Measurements from ENCODE around the gene COL4A1.

DNA sequence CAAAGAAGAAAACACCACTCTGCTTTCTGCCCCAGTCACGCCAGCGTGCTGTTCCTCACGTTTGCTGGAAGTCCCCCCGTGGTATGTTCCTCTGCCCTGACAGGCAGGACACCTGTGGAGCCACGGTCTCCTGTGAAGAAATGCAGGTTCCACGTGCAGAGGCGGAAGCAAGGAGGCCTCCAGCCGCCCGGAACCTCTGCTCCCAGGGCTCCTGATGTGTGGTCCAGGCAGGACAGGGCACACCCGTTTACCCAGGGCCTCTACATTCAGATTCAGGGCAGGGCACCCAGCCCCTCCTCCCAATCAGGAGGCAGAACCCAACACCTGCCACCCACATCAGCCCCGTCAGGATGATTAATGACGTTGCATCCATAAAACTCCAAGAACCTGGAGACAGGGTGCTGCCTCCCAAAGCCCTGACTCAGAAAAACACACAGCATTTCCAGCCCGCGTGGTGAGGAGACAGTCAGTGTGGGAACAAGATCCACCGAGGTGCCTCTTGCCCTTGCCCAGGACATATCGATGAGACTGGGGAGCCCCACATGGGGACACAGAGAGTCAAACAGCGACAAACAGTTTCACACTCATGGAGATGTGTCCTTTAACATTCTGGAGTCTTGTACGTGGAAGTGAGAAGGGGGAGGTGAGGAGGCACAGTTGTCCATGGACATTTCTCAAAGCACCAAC is 76.2 kb downstream of the COL4A1 start:
- no peak for TF ChIP-seq POLR2A (IDR thresholded peaks at IDR 0.05)
- TF ChIP-seq, protein P1, sequence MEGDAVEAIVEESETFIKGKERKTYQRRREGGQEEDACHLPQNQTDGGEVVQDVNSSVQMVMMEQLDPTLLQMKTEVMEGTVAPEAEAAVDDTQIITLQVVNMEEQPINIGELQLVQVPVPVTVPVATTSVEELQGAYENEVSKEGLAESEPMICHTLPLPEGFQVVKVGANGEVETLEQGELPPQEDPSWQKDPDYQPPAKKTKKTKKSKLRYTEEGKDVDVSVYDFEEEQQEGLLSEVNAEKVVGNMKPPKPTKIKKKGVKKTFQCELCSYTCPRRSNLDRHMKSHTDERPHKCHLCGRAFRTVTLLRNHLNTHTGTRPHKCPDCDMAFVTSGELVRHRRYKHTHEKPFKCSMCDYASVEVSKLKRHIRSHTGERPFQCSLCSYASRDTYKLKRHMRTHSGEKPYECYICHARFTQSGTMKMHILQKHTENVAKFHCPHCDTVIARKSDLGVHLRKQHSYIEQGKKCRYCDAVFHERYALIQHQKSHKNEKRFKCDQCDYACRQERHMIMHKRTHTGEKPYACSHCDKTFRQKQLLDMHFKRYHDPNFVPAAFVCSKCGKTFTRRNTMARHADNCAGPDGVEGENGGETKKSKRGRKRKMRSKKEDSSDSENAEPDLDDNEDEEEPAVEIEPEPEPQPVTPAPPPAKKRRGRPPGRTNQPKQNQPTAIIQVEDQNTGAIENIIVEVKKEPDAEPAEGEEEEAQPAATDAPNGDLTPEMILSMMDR (IDR thresholded peaks at IDR 0.05) = no peak
- TF ChIP-seq POLR2AphosphoS5 (IDR thresholded peaks at IDR 0.05) = no peak
